ENCODE measurements around the gene GLB1L2. TPM values are rescaled to one million over a fixed set of nuclear protein-coding genes. Genes with fewer than 3 reads are reported as not detected.

Gene GLB1L2
- total and polyA plus RNA-seq, 2 of the 13 experiments (the other 11 are each of a cell fraction or from before 2014, with no cell fraction given) = 0.59 to 0.69 TPM

DNA sequence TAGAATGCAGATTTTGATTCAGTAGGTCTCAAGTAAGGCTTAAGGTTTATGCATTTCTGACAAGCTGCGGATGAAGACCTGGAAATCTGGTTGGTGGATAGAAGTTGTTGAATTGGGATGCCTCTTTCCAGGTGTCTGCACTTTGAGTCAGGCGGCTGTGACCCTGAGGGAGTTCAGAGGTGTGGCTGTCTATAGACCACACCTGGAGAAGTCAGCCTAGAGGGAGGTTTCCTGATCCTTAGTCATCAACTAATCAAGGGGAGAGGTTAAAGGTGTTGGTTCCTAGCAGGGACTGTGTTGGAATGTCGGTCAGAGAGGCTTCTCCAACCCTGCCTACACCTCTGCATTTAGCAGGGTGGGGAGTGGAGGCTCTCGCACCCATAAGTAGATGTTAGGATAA, 8.0 kb downstream of the GLB1L2 start:
- in situ Hi-C loops (cut with HindIII; ENCODE audit: extremely low pct_ligation_motif_present, low pct_unique_long_range_greater_than_20kb) = no loop called here
- no peaks in the 10 kb centered on the region for H3K4me1 ChIP-seq (ENCODE audit: insufficient read depth, low read length)
- H2AFZ ChIP-seq (ENCODE audit: low read length) = no peak overlapping the region
- no peak overlapping the region for H3K4me2 ChIP-seq (ENCODE audit: low read depth, low read length)
- H3K9me3 ChIP-seq (ENCODE audit: low read length) = no peaks in the 10 kb centered on the region
- TF ChIP-seq, protein P1, sequence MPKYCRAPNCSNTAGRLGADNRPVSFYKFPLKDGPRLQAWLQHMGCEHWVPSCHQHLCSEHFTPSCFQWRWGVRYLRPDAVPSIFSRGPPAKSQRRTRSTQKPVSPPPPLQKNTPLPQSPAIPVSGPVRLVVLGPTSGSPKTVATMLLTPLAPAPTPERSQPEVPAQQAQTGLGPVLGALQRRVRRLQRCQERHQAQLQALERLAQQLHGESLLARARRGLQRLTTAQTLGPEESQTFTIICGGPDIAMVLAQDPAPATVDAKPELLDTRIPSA (CRISPR knock-in tag; IDR thresholded peaks at IDR 0.05; ENCODE audit: borderline replicate concordance) = no peak
- no peak for TF ChIP-seq TBP (CRISPR knock-in tag; IDR thresholded peaks at IDR 0.05)
- ChIA-PET CTCF (ENCODE audit: low intra/inter-chr PET ratio, low total read pairs) (no interaction called here), POLR2A (no interaction called here)
- 0 out of 2 replicates have a peak, but pooled peaks cover 3% of the 10 kb centered on the region for H4K20me1 ChIP-seq (ENCODE audit: insufficient read depth, low read length)
- H3K79me2 ChIP-seq (ENCODE audit: insufficient read depth, low read length) = no peaks in the 10 kb centered on the region
- DNase-seq (ENCODE audit: low spot score) (no peak), ATAC-seq (no peak), FAIRE-seq (no peak)
- H3K4me3 ChIP-seq (replicated peaks in 1 of 3; ENCODE audit: insufficient read depth in 1 of 3, low read depth in 2 of 3, low read length in 3 of 3) = no peak overlapping the region
- no peaks in the 10 kb centered on the region for H3K36me3 ChIP-seq (replicated peaks in 1 of 2; ENCODE audit: control insufficient read depth in 1 of 2, insufficient read depth in 2 of 2, low read length in 2 of 2)
- no TSS peak for BruUV-seq (replicated peaks)
- no peak overlapping the region for H3K9ac ChIP-seq (ENCODE audit: insufficient read depth, low read depth, low read length)
- intact Hi-C loops (cut with micrococcal nuclease; ENCODE audit: unreplicated experiment) = no loop called here
- 5% methylated on average over 4 of the region's 4 CpGs for WGBS (ENCODE audit: low lambda C conversion rate)
- no peak overlapping the region for H3K27ac ChIP-seq (ENCODE audit: extremely low read length, insufficient read depth, low read length)
- H3K27me3 ChIP-seq (ENCODE audit: control insufficient read depth in 1 of 2, insufficient read depth in 2 of 2, low read length in 2 of 2) = peaks cover 2 to 28% of the 10 kb centered on the region in 2 experiments; a peak in 3 of 5 replicates

DNA sequence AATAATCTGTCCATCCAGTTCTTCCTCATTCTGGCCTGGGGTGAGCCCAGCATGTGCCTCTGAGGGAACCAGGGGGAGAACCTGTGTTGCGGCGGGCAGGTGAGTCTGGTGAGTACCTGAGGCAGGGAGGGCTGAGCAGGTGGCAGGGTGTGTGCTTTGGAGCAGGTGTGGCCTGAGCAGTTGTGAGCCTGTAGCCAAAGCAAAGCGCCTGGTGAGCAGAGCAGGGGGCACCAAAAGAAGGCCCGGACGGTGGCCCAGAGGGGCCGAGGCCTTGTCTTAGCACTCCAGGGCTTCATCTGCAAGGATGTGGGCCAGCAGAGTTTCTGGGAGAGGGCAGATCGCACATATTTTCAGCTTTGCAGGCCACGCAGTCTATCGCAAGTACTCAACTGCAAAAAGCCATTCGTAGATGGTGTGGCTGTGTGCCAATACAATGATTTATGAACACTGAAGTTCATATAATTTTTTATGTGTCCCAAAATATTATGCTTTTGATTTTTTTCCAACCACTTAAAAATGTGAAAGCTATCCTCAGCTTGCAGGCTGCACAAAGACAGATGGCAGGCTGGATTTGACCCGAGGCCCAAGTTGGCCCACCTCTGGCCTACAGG, 8.7 kb downstream of the GLB1L2 start:
- ATAC-seq = no peak
- no peak for FAIRE-seq
- BruUV-seq (replicated peaks) = no TSS peak
- in situ Hi-C loops (cut with HindIII; ENCODE audit: extremely low pct_ligation_motif_present, low pct_unique_long_range_greater_than_20kb) (no loop called here), intact Hi-C loops (cut with micrococcal nuclease; ENCODE audit: unreplicated experiment) (no loop called here)
- ChIA-PET CTCF (ENCODE audit: low intra/inter-chr PET ratio, low total read pairs) (no interaction called here), POLR2A (no interaction called here)
- Histone ChIP-seq H3K79me2 (ENCODE audit: insufficient read depth, low read length) (no peaks in the 10 kb centered on the region), H2AFZ (ENCODE audit: low read length) (no peak overlapping the region), H3K4me1 (ENCODE audit: insufficient read depth, low read length) (no peaks in the 10 kb centered on the region), H3K4me3 (replicated peaks in 1 of 3; ENCODE audit: insufficient read depth in 1 of 3, low read depth in 2 of 3, low read length in 3 of 3) (no peak overlapping the region), H3K9ac (ENCODE audit: insufficient read depth, low read depth, low read length) (no peak overlapping the region), H3K27me3 (ENCODE audit: control insufficient read depth in 1 of 2, insufficient read depth in 2 of 2, low read length in 2 of 2) (peaks cover 2 to 28% of the 10 kb centered on the region in 2 experiments; a peak in 3 of 5 replicates), H3K36me3 (replicated peaks in 1 of 2; ENCODE audit: control insufficient read depth in 1 of 2, insufficient read depth in 2 of 2, low read length in 2 of 2) (no peaks in the 10 kb centered on the region), H3K4me2 (ENCODE audit: low read depth, low read length) (no peak overlapping the region), H4K20me1 (ENCODE audit: insufficient read depth, low read length) (0 out of 2 replicates have a peak, but pooled peaks cover 3% of the 10 kb centered on the region), H3K9me3 (ENCODE audit: low read length) (no peaks in the 10 kb centered on the region), H3K27ac (ENCODE audit: extremely low read length, insufficient read depth, low read length) (no peak overlapping the region)
- TF ChIP-seq NR2F1 (CRISPR knock-in tag; IDR thresholded peaks at IDR 0.05) = no peak
- no peak for DNase-seq (ENCODE audit: low spot score)
- 59% methylated on average over 11 of the region's 11 CpGs for WGBS (ENCODE audit: low lambda C conversion rate)
